SK-N-SH treated with all-trans-retinoic acid at 6 μM for 48 hours (cell line): Measurements from ENCODE around the gene CORO1C.

Experiments
- ARNTL ChIP-seq: fragments of 450-650 bp; formaldehyde crosslinking; IDR thresholded peaks from 2 replicates; pipeline ENCODE4 v1.5.0; 2020; ENCODE audit warnings: low read depth, mild to moderate bottlenecking, moderate library complexity, borderline replicate concordance
- BACH2 ChIP-seq: fragments of 250-450 bp; sonication (Bioruptor Pico); IDR thresholded peaks from 2 replicates; pipeline ENCODE4 v1.9.0; 2021; ENCODE audit warnings: mild to moderate bottlenecking, borderline replicate concordance
- CSDC2 ChIP-seq: fragments of 250-450 bp; sonication (Bioruptor Pico); IDR thresholded peaks from 2 replicates; pipeline ENCODE4 v1.5.0; 2020; ENCODE audit warnings: mild to moderate bottlenecking, moderate library complexity
- GLIS3 ChIP-seq: fragments of 250-450 bp; sonication (Bioruptor Pico); IDR thresholded peaks from 2 replicates; pipeline ENCODE4 v1.5.0; 2020; ENCODE audit warnings: mild to moderate bottlenecking, moderate library complexity
- TOX ChIP-seq: fragments of 250-450 bp; sonication (Bioruptor Pico); IDR thresholded peaks from 2 replicates; pipeline ENCODE4 v1.8.0; 2021; ENCODE audit warnings: mild to moderate bottlenecking, moderate library complexity, borderline replicate concordance
- ZFP3 ChIP-seq: fragments of 250-450 bp; sonication (Bioruptor Pico); IDR thresholded peaks from 2 replicates; pipeline ENCODE4 v1.5.0; 2020; ENCODE audit warnings: mild to moderate bottlenecking, moderate library complexity
- ZFP30 ChIP-seq: fragments of 450-650 bp; formaldehyde crosslinking; IDR thresholded peaks from 2 replicates; pipeline ENCODE4 v1.5.0; 2022; ENCODE audit warnings: mild to moderate bottlenecking, moderate library complexity
- TF ChIP-seq, protein P1 (sequence below): fragments of 250-450 bp; sonication (Bioruptor Pico); IDR thresholded peaks from 2 replicates; pipeline ENCODE4 v1.8.0; 2020; ENCODE audit warnings: mild to moderate bottlenecking, moderate library complexity, borderline replicate concordance

DNA sequence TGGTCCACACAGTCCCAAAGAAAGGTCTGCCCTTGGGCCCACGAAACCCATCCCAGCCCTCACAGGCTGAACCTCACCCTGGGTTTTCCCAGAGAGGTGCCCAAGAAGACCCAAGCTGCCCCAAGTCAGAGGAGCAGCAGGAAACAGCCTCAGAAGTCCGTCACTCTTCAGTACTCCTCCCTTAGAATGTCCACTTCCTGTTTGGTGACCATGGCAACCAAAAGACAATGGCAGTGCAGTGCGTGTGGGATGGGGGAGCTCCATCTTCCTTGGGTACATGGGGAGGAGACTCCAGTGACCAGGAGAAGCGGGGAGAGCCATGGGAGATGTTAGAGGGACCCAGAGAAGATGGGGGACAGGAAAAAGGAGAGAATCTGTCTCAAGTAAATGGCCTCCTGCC, 108.9 kb downstream of the CORO1C start:
- no peak for TF ChIP-seq ZFP30 (CRISPR knock-in tag)
- no peak for TF ChIP-seq TOX (CRISPR knock-in tag)
- TF ChIP-seq CSDC2, result no peak
- no peak for TF ChIP-seq ARNTL
- no peak for TF ChIP-seq BACH2 (CRISPR knock-in tag)
- no peak for TF ChIP-seq GLIS3 (CRISPR knock-in tag)
- TF ChIP-seq, protein P1, sequence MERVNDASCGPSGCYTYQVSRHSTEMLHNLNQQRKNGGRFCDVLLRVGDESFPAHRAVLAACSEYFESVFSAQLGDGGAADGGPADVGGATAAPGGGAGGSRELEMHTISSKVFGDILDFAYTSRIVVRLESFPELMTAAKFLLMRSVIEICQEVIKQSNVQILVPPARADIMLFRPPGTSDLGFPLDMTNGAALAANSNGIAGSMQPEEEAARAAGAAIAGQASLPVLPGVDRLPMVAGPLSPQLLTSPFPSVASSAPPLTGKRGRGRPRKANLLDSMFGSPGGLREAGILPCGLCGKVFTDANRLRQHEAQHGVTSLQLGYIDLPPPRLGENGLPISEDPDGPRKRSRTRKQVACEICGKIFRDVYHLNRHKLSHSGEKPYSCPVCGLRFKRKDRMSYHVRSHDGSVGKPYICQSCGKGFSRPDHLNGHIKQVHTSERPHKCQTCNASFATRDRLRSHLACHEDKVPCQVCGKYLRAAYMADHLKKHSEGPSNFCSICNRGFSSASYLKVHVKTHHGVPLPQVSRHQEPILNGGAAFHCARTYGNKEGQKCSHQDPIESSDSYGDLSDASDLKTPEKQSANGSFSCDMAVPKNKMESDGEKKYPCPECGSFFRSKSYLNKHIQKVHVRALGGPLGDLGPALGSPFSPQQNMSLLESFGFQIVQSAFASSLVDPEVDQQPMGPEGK (CRISPR knock-in tag), result no peak
- TF ChIP-seq ZFP3 (CRISPR knock-in tag), result no peak
